GM12892 (cell line): ENCODE results near the gene TACSTD2.

ENCODE experiments used
- POLR2A ChIP-seq: IDR thresholded peaks from 2 replicates; pipeline ENCODE4 v1.6.1; 2011; ENCODE audit warnings: low read depth, low read length, control low read depth
- POLR2AphosphoS5 ChIP-seq: IDR thresholded peaks from 2 replicates; pipeline ENCODE4 v1.6.1; 2011; ENCODE audit warnings: low read depth, low read length, control low read depth
- TAF1 ChIP-seq: IDR thresholded peaks from 2 replicates; pipeline ENCODE4 v1.6.1; 2011; ENCODE audit warnings: low read depth, mild to moderate bottlenecking, control low read depth, low read length, borderline replicate concordance

DNA sequence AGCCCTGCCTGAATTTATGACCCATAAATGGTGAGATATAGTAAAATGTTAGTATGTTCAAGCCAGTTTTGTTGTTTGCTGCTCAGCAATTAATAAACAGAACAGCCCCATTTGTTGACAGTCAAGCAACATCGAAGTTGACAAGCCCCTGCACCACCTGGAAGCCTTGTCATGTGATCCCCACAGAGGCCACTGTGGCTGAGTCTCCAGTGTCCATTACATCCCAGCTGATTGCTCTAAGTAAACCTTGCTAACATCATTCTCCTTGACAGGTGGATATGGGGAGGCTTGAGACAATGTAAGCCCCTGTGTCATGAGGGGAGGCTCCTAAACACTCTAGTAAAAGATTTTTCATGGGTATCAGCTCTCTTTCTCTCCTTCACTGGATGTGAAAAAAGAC lies 17.5 kb upstream of the TACSTD2 start:
- TF ChIP-seq POLR2AphosphoS5, result no peak
- TF ChIP-seq POLR2A, result no peak
- TF ChIP-seq TAF1, result no peak
